Embryonic facial prominence (tissue), 1 donor: ENCODE data around the gene KCNC3.

Experiments used
- DNase-seq: peaks from one replicate; pipeline ENCODE4 v3.0.0-alpha.2; 2016; ENCODE audit errors: extremely low spot score

The KCNC3 gene

DNA sequence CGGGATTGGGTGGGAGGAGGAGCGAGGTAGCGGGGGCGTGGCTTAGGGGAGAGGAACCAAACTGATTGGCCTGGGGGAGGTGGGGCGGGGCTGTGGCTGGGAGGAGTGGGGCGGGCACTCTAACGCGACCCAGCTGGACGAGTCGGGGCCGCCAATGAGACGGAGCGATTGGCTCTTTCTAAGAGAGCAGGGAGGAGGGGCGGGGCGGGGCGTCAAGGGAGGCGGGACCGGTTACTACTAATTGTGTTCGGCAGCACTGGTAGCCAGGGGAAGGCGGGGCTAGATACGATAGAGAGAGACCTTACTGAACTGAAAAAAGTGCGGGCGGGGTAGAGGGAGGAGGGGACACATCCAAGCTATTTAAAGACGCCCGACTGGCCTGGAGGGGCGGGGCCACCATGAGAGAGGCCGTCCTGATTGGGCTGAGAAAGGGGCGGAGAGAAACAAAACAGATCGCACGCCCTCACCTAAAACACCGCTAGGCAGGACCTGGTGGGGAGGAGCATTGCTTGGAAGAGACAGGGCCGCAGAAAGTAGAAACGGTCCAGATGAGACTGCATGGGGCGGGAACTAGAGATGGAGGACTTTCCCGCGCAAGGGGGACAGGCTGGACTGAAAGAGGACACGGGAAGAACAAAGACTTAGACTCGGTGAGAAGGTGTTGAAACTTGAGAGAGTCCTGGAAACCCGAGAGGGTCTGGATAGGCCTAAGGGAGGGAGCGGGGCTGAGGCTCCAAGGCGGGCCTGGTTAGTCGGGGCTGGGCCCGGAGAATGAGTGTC, at the start of gene KCNC3:
KCNC3 (minus strand) TSS at position 232 of the 780 bp plus-strand sequence. CDS start 295 bp downstream, outside the sequence.
- peak; percentile 99 for DNase-seq

- no peak for DNase-seq
Measured at GRCh38 chr19:50378863-50379236, 49.7 kb upstream of the KCNC3 start.

DNA sequence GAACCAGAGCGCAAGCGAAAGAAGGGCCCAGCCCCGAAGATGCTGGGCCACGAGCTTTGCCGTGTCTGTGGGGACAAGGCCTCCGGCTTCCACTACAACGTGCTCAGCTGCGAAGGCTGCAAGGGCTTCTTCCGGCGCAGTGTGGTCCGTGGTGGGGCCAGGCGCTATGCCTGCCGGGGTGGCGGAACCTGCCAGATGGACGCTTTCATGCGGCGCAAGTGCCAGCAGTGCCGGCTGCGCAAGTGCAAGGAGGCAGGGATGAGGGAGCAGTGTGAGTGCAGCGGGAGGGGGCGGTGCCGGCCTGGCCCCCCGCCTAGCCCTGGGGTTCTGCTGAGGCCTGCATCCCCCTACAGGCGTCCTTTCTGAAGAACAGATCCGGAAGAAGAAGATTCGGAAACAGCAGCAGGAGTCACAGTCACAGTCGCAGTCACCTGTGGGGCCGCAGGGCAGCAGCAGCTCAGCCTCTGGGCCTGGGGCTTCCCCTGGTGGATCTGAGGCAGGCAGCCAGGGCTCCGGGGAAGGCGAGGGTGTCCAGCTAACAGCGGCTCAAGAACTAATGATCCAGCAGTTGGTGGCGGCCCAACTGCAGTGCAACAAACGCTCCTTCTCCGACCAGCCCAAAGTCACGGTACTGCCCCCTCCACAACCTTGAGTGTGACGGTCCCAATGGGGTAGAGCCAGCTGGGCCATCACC, 49.1 kb upstream of the KCNC3 start:
- no peak for DNase-seq

GRCh38 chr19:50377517-50377916, 48.3 kb upstream of the KCNC3 start:
- no peak for DNase-seq

DNA sequence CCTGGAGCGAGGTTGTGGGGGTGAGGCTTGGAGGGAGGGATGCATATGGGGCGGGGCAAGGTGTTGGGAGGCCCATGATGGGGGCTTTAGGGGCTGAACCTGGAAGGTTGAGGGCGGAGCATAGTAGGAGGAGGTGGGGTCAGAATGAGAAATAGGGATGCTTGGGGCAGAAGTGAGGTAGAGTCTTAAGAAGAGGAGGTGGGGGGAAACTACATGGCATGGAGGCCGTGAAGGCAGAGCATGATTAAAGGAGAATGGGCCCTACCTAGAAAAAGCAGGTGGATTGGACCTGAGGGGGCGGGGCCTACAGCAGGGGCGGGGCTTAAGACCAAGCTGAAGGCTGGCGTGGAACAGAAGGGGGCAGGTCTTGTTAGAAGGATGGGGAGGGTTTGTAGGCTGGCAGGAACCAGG, 47.9 kb upstream of the KCNC3 start:
- DNase-seq: no peak

DNA sequence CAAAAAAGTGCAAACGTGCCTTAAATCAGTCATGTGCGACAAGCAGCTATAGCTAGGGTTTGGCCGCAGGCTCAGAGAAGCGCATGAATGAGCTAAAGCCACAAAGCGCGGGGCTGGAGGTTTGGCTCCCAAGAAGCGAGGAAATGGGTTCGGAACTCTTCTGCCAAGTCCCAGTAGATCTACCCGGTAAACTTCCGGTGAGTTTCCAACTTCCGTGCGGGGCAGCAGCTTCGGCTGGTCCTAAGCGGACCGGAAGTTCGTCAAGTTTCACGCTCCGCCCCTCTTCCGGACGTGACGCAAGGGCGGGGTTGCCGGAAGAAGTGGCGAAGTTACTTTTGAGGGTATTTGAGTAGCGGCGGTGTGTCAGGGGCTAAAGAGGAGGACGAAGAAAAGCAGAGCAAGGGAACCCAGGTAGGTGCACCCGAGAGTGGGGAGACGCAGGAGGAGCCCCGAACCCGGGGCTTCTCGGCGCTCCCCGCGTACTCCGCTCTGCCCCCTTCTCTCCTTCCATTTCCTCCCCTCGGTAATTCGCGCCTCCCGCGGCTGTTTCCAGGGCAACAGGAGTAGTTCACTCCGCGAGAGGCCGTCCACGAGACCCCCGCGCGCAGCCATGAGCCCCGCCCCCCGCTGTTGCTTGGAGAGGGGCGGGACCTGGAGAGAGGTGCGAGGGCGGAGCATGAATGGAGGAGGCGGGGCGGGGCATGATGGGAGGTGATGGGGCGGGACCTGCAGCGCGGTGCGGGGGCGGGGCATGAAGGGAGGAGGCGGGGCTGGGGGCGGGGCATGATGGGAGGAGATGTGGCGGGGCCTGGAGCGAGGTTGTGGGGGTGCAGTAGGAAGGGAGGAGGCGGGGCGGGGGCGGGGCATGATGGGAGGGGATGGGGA, 47.2 kb upstream of the KCNC3 start, which contains the start of gene NR1H2:
NR1H2 (plus strand) TSS at position 292 of the 885 bp plus-strand sequence. CDS start 1,149 bp downstream, outside the sequence.
- peak; percentile 92 for DNase-seq

DNA sequence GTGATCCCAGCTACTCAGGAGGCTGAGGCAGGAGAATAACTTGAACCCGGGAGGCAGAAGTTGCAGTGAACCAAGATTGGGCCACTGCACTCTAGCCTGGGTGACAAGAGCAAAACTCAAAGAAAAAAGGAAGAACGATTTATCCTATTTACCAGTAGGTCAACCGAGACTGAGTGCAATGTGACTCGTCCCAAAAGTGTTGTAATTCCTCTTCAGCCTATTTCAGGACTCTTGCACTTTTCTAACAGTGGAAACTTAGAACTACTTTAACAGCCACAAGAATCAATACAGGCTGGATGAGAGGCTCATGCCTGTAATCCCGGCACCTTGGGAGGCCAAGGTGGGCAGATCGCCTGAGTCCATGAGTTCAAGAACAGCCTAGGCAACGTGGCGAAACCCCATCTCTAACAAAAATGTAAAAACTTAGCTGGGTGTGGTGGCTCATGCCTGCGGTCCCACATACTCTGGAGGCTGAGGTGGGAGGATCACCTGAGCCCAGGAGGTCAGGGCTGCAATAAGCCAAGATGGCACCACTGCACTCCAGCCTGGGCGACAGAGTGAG, 42.8 kb upstream of the KCNC3 start:
- no peak for DNase-seq

GRCh38 chr19:50368649-50369570, 39.7 kb upstream of the KCNC3 start:
- peak; percentile 58 for DNase-seq

DNA sequence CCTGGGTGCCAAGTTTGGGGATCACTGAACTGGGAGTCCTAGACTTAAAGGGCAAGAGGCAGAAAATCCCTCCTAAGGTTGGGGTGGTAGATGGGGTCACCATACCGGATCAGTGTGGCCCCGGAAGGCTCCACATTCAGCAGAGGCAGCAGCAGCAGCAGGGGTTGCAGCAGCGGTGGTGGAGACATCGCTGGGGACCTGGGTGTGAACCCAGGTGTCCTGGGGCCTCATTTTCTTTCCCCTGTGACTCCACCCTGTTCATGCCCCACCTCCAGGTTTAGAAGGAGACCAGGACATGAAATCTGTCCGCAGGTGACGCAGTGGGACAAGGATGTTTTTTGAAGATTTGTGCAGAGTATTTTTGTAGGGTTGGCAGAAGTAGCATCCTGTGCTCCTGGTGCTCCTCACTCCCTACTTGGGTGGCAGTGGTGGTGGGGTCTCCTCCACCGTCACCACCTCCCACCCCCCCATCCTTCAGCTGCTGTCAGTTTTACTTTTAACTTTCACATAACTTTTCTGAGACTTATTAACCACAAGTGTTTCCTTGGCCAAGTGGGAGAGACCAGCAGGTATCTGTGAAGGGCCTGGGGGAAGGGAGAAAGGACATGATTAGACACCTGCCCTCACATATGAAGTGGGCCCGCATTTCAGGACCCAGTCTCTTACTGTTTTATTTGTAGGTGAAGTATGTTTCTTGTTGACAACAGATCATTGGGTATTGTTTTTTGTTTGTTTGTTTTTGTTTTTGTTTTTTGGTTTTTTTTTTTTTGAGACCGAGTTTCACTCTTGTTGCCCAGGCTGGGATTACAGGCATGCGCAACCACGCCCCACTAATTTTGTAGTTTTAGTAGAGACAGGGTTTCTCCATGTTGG, 36.5 kb upstream of the KCNC3 start, which contains the start of gene NAPSA:
NAPSA (minus strand) TSS at position 206 of the 873 bp plus-strand sequence; CDS start at position 188, 18 bp downstream.
- DNase-seq: no peak

GRCh38 chr19:50362656-50363424, 33.7 kb upstream of the KCNC3 start:
- no peak for DNase-seq

- no peak for DNase-seq
Measured at GRCh38 chr19:50362030-50362412, 32.8 kb upstream of the KCNC3 start.

DNA sequence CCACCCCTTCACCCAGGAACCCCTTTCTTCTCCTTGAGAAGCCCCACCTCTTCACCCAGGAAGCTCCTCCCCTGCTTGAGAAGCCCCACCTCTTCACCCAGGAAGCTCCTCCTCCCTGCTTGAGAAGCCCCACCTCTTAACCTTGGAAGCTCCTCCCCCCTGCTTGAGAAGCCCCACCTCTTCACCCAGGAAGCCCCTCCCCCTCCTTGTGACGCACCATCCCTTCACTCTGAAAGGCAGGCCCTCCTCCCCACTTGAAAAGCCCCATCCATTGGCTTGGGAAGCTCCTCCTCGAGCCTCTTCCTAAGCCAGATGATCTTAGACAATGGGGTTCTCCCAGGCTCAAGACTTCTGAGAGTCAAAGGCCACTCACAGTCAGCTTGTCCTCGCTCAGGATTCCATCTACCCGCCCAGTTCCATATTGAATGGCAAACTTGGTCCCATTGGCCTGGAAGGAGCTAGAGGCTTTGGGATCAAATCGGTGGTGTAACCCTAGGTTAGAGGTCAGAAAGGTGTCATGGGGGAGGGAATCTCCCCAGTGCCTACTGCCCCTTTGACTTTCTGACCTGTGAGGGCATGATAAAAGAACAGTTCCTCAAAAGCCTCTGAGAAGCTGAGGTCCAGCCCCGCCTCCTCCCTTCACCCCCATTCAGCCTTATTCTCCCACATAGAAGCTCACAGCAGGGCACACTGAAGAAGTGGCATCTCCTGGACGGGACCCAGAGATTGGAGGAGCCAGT, 32.3 kb upstream of the KCNC3 start:
- no peak for DNase-seq

- DNase-seq: no peak
Measured at GRCh38 chr19:50359328-50359818, 30.2 kb upstream of the KCNC3 start.

DNA sequence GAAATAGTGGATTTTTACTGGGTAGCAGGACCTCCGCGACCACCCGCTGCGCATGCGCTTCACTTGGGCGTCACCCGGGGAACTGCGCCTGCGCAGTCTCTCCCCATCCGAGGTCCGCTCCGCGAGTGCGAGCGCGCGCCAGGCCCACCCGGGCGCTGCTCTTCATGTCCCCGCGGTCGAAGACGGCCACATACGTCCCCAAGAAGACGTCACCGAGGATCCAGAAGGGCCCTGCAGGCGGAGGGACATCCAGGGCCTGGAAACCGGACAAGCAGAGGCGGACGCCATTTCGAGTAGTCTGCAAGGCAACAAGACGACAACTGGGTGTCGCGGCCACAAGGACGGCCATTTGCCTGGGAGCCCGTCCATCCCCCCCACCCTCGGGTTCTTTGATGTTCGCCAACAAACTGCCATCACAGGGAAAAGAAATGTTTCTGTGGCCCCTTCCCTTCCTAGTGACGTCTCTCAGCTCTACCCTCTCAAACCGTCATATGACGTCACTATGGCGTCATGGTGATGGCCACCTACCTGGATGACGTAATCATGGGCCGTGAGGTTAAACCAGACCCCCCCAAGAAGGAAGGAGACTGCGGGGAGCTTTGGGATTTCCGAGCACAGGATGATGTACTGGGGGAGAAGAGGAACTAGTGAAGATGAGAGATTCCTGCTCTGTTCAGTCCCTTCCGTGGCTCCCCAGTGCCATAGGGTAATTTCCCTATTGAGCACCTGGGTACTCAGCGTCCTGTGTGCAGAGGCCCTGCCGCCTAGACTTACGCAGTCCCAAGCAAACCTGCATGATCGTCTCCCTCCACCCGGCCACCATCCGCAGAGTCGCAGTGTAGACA, 29.5 kb upstream of the KCNC3 start:
- no peak for DNase-seq

- no peak for DNase-seq
Measured at GRCh38 chr19:50357178-50358100, 28.3 kb upstream of the KCNC3 start.

DNA sequence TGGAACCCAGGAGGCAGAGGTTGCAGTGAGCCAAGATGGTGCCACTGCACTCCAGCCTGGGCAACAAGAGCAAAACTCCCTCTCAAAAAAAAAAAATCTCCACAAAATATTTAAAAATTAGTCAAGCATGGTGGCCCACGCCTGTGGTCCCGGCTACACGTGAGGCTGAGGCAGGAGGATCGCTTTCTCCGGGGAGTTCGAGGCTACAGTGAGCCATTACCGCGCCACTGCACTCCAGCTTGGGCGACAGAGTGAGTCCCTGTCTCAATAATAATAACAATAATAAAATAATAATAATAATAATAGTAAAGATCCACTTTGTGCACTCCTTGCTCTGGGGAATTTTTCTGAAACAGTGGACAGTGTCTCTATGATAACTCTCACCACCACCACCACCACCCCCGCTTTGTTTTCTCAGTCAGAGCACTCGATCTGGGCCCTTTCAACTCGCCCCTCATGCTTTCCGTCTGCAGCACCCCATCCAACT, 27.6 kb upstream of the KCNC3 start:
- DNase-seq: no peak
